ENCODE data around the gene NPAS1. TPM values are rescaled to one million over a fixed set of nuclear protein-coding genes. Genes with fewer than 3 reads are reported as not detected.

Gene NPAS1
- total RNA-seq, 1 experiment from 2014 or later: 3.2 TPM

GRCh38 chr19:46983097-46983496 lies 36.5 kb upstream of the NPAS1 start:
- Histone ChIP-seq H3K27me3 (ENCODE audit: control insufficient read depth, insufficient read depth, low read length) (no peaks in the 10 kb centered on the region), H3K4me3 (ENCODE audit: insufficient read depth, low read depth, low read length) (no peak overlapping the region), H3K36me3 (replicated peaks; ENCODE audit: control insufficient read depth, insufficient read depth, low read length) (peaks cover under 1% of the 10 kb centered on the region; the same call in 1 of the 2 replicates)
- DNase-seq: no peak

- H3K4me3 ChIP-seq (ENCODE audit: insufficient read depth, low read depth, low read length): no peak overlapping the region
- DNase-seq: no peak
- peaks cover 1% of the 10 kb centered on the region; the same call in 1 of the 2 replicates for H3K36me3 ChIP-seq (replicated peaks; ENCODE audit: control insufficient read depth, insufficient read depth, low read length)
- H3K27me3 ChIP-seq (ENCODE audit: control insufficient read depth, insufficient read depth, low read length): no peaks in the 10 kb centered on the region
These were observed 35.3 kb upstream of the NPAS1 start for GRCh38 chr19:46984077-46985010.

- no peak for DNase-seq
- peaks cover 4% of the 10 kb centered on the region for H3K36me3 ChIP-seq (replicated peaks; ENCODE audit: control insufficient read depth, insufficient read depth, low read length)
- H3K4me3 ChIP-seq (ENCODE audit: insufficient read depth, low read depth, low read length): no peak overlapping the region
- no peaks in the 10 kb centered on the region for H3K27me3 ChIP-seq (ENCODE audit: control insufficient read depth, insufficient read depth, low read length)
These were observed 33.9 kb upstream of the NPAS1 start for GRCh38 chr19:46985542-46986415.

- no peak overlapping the region for H3K4me3 ChIP-seq (ENCODE audit: insufficient read depth, low read depth, low read length)
- no peak for DNase-seq
These were observed 30.9 kb upstream of the NPAS1 start for GRCh38 chr19:46988614-46989230.

GRCh38 chr19:46990991-46991676 lies 28.5 kb upstream of the NPAS1 start:
- H3K4me3 ChIP-seq (ENCODE audit: insufficient read depth, low read depth, low read length): no peak overlapping the region
- H3K36me3 ChIP-seq (replicated peaks; ENCODE audit: control insufficient read depth, insufficient read depth, low read length): peaks cover 10% of the 10 kb centered on the region
- peak; percentile 91 for DNase-seq
- no peaks in the 10 kb centered on the region for H3K27me3 ChIP-seq (ENCODE audit: control insufficient read depth, insufficient read depth, low read length)

More at GRCh38 chr19:46988614-46989230, 30.9 kb upstream of the NPAS1 start:
- peaks cover 10% of the 10 kb centered on the region for H3K36me3 ChIP-seq (replicated peaks; ENCODE audit: control insufficient read depth, insufficient read depth, low read length)
- no peaks in the 10 kb centered on the region for H3K27me3 ChIP-seq (ENCODE audit: control insufficient read depth, insufficient read depth, low read length)

GRCh38 chr19:46992699-46993535 lies 26.7 kb upstream of the NPAS1 start:
- no peak overlapping the region for H3K4me3 ChIP-seq (ENCODE audit: insufficient read depth, low read depth, low read length)
- DNase-seq: no peak
- no peaks in the 10 kb centered on the region for H3K27me3 ChIP-seq (ENCODE audit: control insufficient read depth, insufficient read depth, low read length)
- peaks cover 10% of the 10 kb centered on the region for H3K36me3 ChIP-seq (replicated peaks; ENCODE audit: control insufficient read depth, insufficient read depth, low read length)

- no peak overlapping the region for H3K4me3 ChIP-seq (ENCODE audit: insufficient read depth, low read depth, low read length)
- DNase-seq: no peak
- H3K27me3 ChIP-seq (ENCODE audit: control insufficient read depth, insufficient read depth, low read length): no peaks in the 10 kb centered on the region
- peaks cover 9% of the 10 kb centered on the region for H3K36me3 ChIP-seq (replicated peaks; ENCODE audit: control insufficient read depth, insufficient read depth, low read length)
These were observed 26.0 kb upstream of the NPAS1 start for GRCh38 chr19:46993622-46994021.

GRCh38 chr19:46994141-46994686 lies 25.4 kb upstream of the NPAS1 start:
- Histone ChIP-seq H3K4me3 (ENCODE audit: insufficient read depth, low read depth, low read length) (no peak overlapping the region), H3K36me3 (replicated peaks; ENCODE audit: control insufficient read depth, insufficient read depth, low read length) (peaks cover 9% of the 10 kb centered on the region), H3K27me3 (ENCODE audit: control insufficient read depth, insufficient read depth, low read length) (no peaks in the 10 kb centered on the region)
- DNase-seq: no peak

GRCh38 chr19:46995492-46995891 lies 24.1 kb upstream of the NPAS1 start:
- no peak overlapping the region for H3K4me3 ChIP-seq (ENCODE audit: insufficient read depth, low read depth, low read length)
- H3K27me3 ChIP-seq (ENCODE audit: control insufficient read depth, insufficient read depth, low read length): no peaks in the 10 kb centered on the region
- H3K36me3 ChIP-seq (replicated peaks; ENCODE audit: control insufficient read depth, insufficient read depth, low read length): peaks cover 9% of the 10 kb centered on the region

GRCh38 chr19:46998445-46999125 lies 21.1 kb upstream of the NPAS1 start:
- no peak for DNase-seq

More at GRCh38 chr19:46995492-46995891, 24.1 kb upstream of the NPAS1 start:
- DNase-seq: no peak

GRCh38 chr19:46999377-46999776 lies 20.3 kb upstream of the NPAS1 start:
- Histone ChIP-seq H3K4me3 (ENCODE audit: insufficient read depth, low read depth, low read length) (no peak overlapping the region), H3K36me3 (replicated peaks; ENCODE audit: control insufficient read depth, insufficient read depth, low read length) (peaks cover 6% of the 10 kb centered on the region), H3K27me3 (ENCODE audit: control insufficient read depth, insufficient read depth, low read length) (no peaks in the 10 kb centered on the region)
- DNase-seq: no peak

More at GRCh38 chr19:46998445-46999125, 21.1 kb upstream of the NPAS1 start:
- Histone ChIP-seq H3K36me3 (replicated peaks; ENCODE audit: control insufficient read depth, insufficient read depth, low read length) (peaks cover 6% of the 10 kb centered on the region), H3K27me3 (ENCODE audit: control insufficient read depth, insufficient read depth, low read length) (no peaks in the 10 kb centered on the region), H3K4me3 (ENCODE audit: insufficient read depth, low read depth, low read length) (no peak overlapping the region)

GRCh38 chr19:46999878-47000277 lies 19.8 kb upstream of the NPAS1 start:
- peak; percentile 33 for DNase-seq
- Histone ChIP-seq H3K36me3 (replicated peaks; ENCODE audit: control insufficient read depth, insufficient read depth, low read length) (peaks cover 6% of the 10 kb centered on the region), H3K4me3 (ENCODE audit: insufficient read depth, low read depth, low read length) (no peak overlapping the region), H3K27me3 (ENCODE audit: control insufficient read depth, insufficient read depth, low read length) (no peaks in the 10 kb centered on the region)

All from H7 (cell line).